GM19397 (cell line): ENCODE data around the gene CEP95.
A peak's percentile ranks its signal among the peaks of the same experiment; 100 is the strongest.
"Not testable (repeated sequence)": the region's sequence is repeated elsewhere in the genome, so short reads cannot be mapped to it uniquely, and the experiment has no call there.

Source experiments
- ATAC-seq: cut with Tn5 transposase; IDR thresholded peaks from one replicate; pipeline ENCODE4 v1.9.1; 2021; ENCODE audit warnings: mild to moderate bottlenecking, moderate library complexity; ENCODE audit not compliant: unreplicated experiment

The CEP95 gene

DNA sequence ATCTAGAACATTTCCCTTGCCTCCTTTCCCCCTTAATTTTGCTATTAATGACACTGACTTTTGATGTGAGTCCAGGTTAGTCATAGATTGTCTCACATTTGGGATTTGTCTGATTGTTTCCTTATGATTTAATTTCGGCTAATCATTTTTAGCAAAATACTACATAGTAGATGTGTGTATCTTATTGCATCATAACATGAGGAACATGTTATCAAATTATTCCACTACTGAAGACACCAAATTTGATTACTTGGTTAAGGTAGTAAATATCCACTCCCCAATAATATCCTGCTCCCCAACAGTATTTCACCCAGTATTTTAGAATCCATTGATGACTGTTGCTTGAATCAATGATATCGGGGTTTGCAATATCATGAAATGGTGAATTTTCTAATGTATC, 12.7 kb upstream of the CEP95 start:
- ATAC-seq: no peak

DNA sequence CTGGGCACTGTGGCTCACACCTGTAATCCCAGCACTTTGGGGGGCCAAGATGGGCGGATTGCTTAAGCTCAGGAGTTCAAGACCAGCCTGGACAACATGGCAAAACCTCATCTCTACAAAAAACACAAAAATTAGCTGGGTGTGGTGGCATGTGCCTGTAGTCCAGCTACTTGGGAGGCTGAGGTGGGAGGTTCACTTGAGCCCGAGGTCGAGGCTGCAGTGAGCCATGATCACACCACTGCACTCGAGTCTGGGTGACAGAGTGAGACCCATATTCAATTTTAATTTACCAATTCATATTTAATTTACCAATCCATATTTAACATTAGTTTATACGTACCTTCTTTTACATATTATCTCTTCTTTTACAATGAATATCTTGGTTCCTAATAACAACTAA, 11.5 kb upstream of the CEP95 start:
- not testable (repeated sequence) for ATAC-seq

DNA sequence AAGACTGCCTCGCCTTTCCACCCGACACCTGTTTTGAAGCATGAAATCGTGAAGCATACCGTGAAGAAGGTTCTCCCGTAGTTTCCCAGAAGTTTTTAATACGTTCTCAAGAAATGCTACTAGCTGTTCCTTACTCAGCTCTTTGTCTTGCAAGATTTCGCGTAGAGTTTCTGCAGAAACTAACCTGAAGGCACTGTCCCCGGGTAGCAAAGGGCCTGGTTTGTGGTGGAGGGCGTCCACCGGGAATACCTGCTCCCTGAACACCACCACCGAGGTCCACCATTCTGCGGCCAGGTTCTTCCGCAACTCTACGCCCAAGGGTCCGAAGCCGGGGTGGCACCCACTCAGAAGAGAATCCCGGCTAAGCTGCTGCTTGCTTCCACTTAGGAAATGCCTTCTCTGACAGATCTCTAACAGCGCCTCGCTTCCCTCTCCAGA, 10.4 kb upstream of the CEP95 start:
- no peak for ATAC-seq

DNA sequence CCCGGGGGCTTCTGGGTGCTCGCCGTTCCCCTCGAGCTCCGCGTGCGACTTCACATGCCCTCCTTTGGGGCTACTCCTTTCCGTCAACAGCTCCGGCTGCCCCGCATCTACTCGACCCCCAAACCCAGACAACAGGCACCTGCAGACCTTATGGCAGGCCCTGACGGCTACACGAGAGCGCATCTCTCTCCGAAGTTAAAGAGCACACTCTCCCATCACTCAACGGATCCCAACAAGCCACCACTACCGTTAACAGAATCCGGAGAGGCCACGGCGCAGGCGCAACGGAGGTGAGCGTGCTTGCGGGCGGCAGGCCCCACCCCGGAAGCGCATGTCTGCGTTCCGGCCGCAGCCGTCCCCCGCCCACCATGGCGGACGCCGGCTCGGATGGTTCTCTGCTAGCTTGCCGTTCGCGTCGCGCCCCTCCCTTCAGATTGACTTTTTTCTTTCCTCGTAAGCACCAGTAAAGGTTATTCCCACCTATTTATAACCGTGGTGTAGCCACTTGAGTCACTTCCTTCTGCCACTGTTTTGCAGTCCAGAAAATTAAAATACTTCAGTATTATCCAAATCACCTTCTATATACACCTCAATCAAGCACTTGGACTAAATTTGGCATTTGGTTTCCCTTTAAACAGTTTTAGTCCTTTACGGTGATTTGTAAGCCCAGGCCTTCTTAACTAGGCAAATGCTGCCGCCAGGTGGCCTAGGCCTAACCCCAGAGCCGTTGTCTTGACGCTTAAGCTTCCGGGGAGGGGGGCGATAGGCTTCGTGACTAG, 9.8 kb upstream of the CEP95 start, which contains the start of gene POLG2:
TSS of gene POLG2 (minus strand) at position 269 of the 779 bp plus-strand sequence. CDS start at position 183, 86 bp downstream.
- ATAC-seq: peak; percentile 89

DNA sequence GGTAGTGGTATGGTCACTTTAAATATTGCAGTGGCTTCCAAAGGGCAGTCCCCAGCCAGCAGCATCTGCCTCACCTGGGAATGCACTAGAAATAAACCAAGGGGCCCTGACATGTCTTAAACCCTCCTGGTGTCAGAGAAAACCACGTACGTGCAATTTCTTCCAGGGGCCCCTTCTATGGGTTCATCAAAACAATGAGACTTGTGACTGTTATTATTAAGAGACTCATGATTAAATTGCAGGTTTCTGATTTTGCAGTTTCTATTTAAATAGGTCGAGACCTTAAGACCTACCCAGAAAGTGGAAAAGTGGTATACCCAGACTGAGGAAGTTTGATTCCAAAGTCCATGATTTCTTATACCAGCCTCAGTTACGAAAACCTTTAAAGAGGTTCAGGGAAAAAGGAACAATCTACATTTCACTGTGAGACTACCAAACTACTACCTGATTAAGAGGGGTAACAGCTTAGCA, 9.2 kb upstream of the CEP95 start:
- no peak for ATAC-seq

DNA sequence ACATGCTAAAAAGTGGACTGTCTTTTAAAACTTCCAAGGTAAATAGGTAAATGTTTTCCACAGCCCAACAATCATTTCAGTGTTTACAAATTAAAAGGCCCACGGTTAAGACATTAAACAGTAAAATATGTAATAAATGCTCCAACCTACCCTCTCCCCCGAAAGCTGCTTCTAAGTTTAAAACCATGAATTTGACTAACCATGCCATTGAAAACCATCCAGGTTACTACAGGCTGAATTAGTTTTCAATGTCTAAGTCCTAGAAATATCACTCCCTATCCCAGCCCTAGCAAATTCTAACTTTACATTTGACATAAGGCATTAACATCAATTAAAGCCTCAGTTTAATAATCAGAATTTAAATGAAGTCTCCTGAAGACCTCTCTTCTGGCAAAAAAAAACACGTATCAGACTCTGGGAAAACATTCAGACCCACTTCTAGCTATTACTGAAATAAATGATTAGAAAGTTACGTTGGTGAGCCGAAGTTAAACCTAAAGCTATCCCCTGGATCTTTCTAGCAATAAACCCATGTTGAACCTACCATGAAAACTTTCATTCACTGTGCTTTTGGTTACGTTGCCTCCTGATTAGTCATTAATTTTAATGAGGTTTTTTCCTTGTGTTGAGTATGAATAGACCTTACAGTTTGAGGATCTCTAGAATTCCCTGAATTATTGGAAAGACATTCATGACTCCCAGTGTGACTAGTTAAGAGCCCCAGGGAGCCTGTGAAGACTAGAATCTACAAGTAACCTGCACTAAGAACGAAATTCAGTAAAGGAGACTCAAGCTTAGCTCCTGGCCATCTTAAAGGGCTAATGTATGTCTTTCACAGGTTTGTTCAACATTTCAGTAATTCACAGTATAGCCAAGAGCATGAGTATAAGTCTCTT, 8.2 kb upstream of the CEP95 start:
- no peak for ATAC-seq

DNA sequence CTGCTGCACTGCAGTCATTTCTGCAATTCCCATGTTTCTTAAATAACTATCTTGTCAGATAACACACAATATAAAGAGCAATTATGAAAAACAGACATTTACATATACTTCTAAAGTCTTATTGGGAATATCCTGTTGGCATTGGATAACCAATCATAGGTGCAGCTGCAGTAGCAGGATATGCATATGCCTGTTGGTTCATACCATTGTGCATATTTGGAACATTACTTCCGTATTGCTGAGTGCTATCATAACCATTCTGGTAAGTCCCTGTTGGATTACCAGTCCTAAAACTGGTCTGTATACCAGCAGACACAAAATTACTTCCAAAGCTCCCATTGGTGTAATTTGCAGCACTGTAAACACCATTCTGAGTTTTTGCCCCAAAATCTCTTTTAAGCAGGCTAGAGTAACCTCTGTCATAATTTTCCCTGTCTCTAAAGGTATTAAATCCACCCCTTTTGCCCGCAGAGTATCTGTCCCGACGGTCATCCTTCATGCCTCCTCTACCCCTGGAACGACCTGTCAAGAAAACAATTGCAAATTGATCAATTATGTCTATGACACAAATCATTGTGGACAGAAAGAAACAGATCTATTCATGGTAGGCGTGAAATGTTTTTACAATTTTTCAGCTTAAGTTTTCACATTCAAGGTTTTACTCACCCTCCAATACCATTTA, 6.8 kb upstream of the CEP95 start:
- ATAC-seq: no peak

DNA sequence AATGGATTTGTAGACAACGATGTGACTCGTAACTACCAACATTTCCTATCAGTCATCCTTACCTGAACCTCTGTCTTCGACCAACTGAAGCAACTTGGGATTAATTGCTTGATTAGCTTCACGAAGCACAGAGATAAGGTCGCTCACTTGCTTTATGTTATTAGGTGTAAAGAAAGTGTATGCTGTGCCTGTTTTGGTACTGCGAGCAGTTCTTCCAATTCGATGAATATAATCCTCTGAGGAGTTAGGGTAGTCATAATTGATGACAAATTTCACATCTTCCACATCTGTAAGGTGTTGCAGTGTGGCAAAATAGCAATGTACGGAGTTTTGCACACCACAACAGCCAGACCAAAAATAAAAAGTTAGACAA, 6.3 kb upstream of the CEP95 start:
- ATAC-seq: no peak

DNA sequence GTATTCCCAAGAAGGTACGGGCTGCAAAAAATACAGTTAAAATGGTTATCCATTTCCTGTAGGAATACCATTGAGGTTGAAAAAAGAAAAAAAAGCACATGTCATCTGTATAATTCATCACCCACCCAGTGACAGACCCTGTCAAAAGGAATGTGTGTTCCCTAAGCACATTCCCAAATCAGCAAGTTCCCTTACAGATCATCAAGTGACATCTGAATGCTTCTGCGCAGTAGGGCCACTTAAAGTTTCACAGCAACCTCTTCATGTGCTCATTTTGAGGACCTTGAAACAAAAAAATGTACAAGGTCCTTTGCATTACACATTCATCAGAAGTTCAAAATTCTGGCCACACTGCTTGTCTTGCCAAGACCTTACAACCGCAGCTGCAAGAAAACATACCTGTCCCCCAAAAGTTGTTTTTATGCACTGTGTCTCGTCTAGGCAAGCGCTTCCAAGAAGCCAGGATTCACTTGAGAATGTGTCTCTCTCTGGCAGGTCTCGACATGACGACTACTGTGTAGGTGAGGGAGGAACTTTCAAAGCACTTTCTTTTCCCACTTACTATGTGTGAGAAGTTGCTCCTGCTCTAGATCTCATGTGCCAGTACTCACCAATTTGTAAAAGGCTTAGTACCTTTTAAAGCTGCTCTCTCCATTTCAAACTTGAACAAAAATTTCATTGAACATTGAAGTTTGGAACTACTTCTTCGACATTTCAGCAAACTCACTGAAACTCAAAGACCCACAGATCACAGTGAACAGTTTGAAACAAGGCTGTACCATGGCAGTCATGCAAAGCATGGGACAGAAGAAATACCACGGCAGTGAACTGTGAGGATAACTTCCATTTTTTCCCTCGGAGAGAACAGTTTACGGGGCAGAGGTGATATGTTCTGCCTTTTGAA, 5.7 kb upstream of the CEP95 start:
- no peak for ATAC-seq

DNA sequence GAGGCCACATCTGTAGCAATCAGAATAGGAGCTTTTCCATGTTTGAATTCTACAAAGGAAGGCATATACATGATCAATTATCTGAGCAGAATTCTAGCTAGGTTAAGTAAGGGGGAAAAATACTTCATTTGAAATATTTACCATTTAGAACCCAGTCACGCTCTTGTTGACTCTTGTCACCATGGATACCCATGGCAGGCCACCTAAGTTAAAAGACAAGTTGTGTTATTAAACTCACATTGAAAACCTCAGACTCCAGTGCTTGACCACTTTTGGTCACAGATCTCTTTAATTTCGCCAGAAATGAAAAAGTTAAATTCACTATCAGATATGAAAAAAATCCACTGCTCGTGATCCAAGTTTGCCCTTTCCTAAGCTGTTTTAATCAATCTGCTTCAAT, 4.8 kb upstream of the CEP95 start:
- ATAC-seq: no peak

DNA sequence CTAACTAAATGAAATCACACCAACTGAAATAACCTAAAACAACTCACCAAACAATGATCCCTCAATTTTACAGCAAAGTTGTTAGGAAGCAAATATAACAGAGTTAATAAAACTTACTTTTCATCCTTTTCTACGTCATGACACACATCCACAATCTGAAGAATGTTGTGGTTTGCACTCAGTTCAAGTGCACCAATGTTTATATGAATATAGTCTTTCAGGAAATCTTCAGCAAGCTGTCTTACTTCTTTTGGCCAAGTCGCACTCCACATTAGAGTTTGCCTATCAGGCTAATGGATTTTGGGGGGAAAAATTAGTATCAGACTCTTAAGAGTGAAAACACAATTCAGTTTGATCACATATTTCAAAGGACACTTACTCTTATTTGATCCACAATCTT, 4.0 kb upstream of the CEP95 start:
- ATAC-seq: no peak

DNA sequence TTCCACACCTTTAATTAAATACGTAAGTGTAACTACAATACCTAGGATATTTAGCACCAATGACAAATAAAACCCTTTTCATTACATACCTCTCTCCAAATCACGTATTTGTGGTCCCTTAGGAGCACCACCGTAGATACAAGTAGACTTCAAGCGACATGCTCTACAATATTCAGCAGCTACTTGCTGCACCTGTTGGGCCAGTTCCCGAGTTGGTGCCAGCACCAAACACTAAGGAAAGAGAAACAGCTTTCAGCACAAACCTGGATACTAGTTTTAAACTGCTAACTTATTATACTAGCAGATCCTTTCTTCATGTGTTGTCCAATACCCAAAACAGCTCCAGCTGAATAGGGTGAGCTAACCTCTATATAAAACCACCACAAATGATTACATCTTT, 3.4 kb upstream of the CEP95 start:
- ATAC-seq: no peak

DNA sequence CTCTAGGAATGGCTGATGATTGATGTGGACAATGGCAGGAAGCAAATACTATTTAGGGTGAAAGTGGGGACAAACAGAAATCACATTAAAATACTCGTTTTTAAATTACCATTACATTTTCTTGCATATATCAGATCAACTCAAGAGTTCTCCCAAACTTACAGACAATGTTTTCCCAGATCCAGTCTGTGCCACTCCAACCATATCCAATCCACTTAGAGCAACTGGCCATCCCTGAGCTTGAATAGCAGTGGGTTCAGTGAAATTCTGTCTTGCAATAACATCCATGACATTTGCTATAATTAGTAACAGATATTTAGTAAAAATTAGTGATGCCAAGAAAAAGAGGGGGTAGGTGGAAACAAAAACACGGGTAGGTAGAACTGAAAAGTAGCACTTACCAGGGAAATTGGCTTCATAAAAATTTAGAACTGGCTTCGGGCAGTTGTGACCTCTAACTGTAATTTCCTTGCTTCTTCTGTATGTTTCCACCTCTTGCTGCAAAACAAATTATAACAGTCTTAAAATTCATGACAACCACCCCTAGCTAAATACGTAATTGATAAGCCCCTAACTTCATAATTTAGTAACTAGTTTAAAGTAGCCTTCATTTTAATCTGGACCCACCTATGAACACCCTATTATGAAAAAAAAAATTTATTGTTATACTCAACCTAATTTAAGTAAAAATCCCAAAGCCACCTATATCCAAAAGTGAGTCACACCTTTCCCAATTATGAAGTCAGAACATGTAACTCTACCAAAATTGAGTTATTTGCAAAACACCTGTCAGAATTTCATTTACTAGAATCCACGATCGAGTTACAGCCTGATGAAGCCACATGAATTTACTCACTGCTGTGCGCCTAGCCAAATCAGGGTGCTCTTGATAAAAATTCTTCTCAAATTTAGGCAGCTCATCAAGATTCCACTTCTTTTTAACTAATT, 2.7 kb upstream of the CEP95 start:
- no peak for ATAC-seq

DNA sequence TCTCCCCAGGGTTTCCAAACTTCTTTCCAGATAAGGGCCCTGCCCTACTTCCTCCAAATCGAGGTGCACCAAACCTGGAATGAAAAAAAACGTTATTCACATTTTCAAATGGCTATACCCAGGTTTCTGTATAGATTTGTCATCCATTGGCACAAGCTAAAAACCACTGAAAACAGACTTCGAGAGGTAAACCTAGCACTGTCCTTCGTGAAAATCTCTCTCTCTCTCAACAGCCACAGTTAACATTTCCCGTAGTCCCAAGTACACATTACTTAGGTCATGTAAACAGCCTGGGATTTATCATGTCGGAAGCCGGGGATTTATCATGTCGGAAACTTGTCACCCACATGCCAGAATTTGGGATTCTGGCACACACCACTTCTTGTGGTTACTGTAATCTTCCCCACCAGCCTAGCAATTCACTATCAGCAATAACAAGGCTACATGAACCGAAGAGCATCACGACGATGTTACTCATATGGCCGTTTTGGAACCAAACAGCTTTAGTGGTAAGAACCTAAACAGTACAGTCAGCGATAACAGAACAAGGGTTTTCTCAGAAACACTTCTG, 1.9 kb upstream of the CEP95 start:
- no peak for ATAC-seq

DNA sequence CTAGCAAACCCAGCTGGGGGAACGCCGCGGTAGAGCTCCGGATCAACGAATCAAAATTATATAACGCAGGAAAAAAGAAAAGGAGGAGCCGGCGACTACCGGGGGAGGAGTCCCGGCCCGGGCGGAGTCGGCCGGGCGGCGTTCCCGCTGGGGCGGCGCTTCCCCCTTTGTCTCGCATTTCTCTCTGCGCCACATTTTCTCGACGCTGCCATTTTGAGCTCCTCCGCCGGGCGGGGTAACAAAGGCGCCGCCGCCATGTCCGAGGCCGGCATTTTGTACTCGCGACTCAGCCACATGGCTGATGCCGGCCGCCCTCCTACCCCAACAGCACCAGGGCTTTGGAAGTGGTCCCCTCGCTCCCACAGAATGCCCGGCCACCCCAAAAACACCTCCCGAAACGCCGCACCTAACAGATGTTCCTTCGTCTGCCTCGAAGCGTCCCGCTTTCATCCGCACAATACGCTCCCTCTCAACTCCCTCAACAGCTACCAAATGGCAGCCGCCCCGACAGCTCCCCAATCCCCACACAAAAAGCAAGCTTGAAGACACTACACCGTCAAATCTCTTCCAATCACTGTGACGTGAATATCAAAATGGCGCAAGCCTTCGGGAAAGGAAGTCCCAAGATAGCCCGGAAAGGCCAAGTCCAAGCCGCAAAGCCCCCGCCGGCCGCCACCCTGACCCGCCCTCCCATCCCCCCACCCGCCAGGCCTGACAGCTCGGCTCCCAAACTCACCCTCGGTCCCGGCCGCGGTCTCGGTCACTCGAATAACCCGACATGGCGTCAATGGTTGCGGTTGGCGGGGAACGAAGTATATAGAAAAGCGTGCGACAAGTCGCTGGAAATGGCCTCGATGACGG, 1.2 kb upstream of the CEP95 start:
- ATAC-seq: peak; percentile 9

DNA sequence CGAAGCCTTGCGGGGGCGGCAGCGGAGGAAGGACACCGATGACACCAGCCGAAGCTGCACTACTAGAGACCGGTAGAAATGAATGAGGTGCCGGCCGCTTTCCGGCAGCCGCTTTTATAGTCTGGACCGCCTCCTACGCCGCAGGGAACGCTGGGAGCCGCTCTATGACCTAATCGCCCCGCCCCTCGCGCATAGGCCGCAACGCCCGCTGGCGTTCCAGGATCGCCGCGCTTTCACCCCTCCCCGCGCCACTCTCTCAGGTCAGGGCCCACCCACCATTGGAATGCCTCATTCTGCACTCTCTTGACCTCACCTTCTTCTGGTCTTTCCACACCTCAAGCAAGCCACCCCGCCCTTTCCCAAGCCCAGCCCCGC, 589 bp upstream of the CEP95 start, which contains the start of gene DDX5:
TSS of gene DDX5 (minus strand) at position 89 of the 375 bp plus-strand sequence. CDS start 170 bp downstream, outside the sequence.
- peak; percentile 54 for ATAC-seq

DNA sequence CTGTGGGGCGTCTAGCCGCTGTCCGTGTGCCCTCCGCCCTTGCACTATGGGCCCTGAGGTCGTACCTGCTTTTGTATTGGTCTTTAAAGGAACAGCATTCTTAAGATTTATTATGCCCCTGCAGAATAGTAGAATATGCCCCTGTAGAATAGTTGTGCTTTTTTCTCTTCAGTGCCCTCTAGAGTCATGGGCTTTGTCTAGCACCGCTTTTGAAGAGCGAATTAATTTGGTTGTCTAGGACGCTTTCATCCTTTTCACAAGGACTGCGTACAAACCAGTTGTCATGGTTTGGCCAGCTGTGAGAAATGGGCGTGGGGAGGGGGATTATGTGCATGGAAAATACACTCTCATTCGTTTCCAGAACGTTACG, 621 bp downstream of the CEP95 start:
- ATAC-seq: no peak

DNA sequence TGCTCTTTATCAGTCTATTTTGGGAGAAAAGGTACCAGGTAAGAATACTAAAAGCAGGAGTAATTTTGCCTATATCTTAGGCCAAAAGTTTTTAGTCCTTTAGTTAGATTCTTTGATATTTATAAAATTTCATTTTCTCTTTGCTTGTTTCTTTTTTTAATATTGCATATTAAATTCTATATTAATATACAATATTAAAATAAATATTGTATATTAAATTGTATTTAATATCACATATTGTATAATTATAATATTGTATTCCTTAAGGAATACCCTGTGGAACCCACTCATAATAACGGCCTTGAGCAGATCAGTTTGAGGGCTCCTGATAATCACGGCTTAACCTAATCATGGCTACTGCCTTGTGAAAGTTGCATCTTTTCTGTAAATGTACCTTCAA, 1.9 kb downstream of the CEP95 start:
- ATAC-seq: no peak
